ENCODE results near the gene DCTN4. TPM values are rescaled to one million over a fixed set of nuclear protein-coding genes. Genes with fewer than 3 reads are reported as not detected.

The DCTN4 gene
- total and polyA plus RNA-seq, 2 of the 8 experiments (the other 6 are each of a cell fraction or from before 2014, with no cell fraction given) = 20.5 to 42.7 TPM

DNA sequence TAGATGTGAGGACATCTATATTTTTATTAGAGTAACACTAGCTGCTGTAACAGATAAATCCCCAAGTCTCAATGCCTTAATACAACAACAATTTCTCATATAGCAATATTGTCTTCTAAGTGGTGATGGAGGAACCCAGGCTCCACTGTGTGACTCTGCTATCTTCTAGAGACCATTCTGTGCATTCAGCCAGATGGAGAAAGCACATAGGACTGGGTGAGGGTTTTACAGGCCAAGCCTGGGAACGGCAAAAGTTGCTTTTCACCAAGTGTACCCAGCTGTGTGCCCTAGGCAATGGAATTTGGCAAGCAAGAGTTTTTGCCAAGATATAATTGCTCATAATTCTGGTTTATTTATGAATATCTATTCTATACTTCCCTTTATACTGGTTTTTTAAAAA lies 69.7 kb downstream of the DCTN4 start:
- H3K4me2 ChIP-seq (ENCODE audit: insufficient read depth in 1 of 2, low read depth in 2 of 2, low read length in 2 of 2) = no peak overlapping the region
- peaks cover 14 to 35% (median 33%) of the 10 kb centered on the region in 4 experiments; a peak in 7 of 8 replicates for H3K36me3 ChIP-seq (ENCODE audit: control insufficient read depth in 2 of 4, insufficient read depth in 4 of 4, low read length in 3 of 4)
- DNase-seq (ENCODE audit: low read depth in 1 of 2, low spot score in 2 of 2) (no peak), FAIRE-seq (no peak)
- no peaks in the 10 kb centered on the region for H3K27me3 ChIP-seq (replicated peaks in 1 of 4; ENCODE audit: control insufficient read depth in 3 of 4, extremely low read depth in 1 of 4, insufficient read depth in 3 of 4, low read length in 3 of 4)
- H3K27ac ChIP-seq (ENCODE audit: low read depth, low read length) = no peak overlapping the region
- no peak overlapping the region for H2AK5ac ChIP-seq (ENCODE audit: low read depth, low read length)
- WGBS, 2 experiments (ENCODE audit: extremely low coverage in 1 of 2, insufficient coverage in 1 of 2, insufficient read length in 1 of 2, insufficient replicate concordance in 2 of 2, low coverage in 1 of 2, low lambda C conversion rate in 2 of 2, missing lambda C conversion rate in 1 of 2) = 100% methylated on average over 1 of the region's 1 CpG; no CpG with 5 or more reads in 1 of the 2 experiments
- H2BK5ac ChIP-seq (ENCODE audit: low read depth, low read length) = no peak overlapping the region
- ChIA-PET POLR2A (ENCODE audit: partially characterized antibody) (interaction anchor here (0.8 to 6.2 kb wide), 3 partner anchors 12 to 25 kb away, joined by 3 to 33 read pairs (median 17); partner anchors contain the start of gene RBM22), CTCF (ENCODE audit: partially characterized antibody) (interaction anchor here (0.9 to 2.3 kb wide), 4 partner anchors 11 to 239 kb away, joined by 3 to 11 read pairs (median 6); partner anchors contain the start of gene RBM22)
- no peak overlapping the region for H3K18ac ChIP-seq (ENCODE audit: extremely low read depth, low read length)
- H3K9me3 ChIP-seq (ENCODE audit: insufficient read depth in 2 of 2, low read depth in 1 of 2, low read length in 1 of 2) = no peaks in the 10 kb centered on the region
- H3K23me2 ChIP-seq (ENCODE audit: low read depth, low read length) = no peaks in the 10 kb centered on the region
- no peaks in the 10 kb centered on the region for H3K79me1 ChIP-seq (ENCODE audit: low read depth, low read length)
- H4K20me1 ChIP-seq (replicated peaks in 1 of 2; ENCODE audit: control insufficient read depth in 1 of 2, insufficient read depth in 2 of 2, low read length in 2 of 2) = no peaks in the 10 kb centered on the region
- H3K4ac ChIP-seq (replicated peaks; ENCODE audit: insufficient read length, low read depth, low read length) = no peak overlapping the region
- H3K79me2 ChIP-seq (ENCODE audit: control insufficient read depth in 1 of 2, insufficient read depth in 2 of 2, low read length in 2 of 2) = no peaks in the 10 kb centered on the region
- no peak overlapping the region for H4K5ac ChIP-seq (ENCODE audit: insufficient read length, low read depth, low read length)
- H3K14ac ChIP-seq (ENCODE audit: insufficient read length) = no peak overlapping the region
- H3K9ac ChIP-seq (replicated peaks in 1 of 4; ENCODE audit: extremely low read depth in 1 of 4, low read depth in 3 of 4, low read length in 3 of 4) = no peak overlapping the region
- H2BK20ac ChIP-seq (ENCODE audit: low read length) = no peak overlapping the region
- no peak overlapping the region for H2BK12ac ChIP-seq (ENCODE audit: low read depth, low read length)
- no peaks in the 10 kb centered on the region for H3K4me1 ChIP-seq (replicated peaks in 1 of 4; ENCODE audit: control insufficient read depth in 3 of 4, insufficient read depth in 4 of 4, low read length in 3 of 4)
- no peak overlapping the region for H4K8ac ChIP-seq (ENCODE audit: extremely low read depth, insufficient read depth, low read length)
- no peak overlapping the region for H2BK120ac ChIP-seq (replicated peaks; ENCODE audit: low read depth, low read length)
- no peak overlapping the region for H2BK15ac ChIP-seq (ENCODE audit: low read length)
- no peak overlapping the region for H2AFZ ChIP-seq (ENCODE audit: low read length)
- no peak overlapping the region for H3K4me3 ChIP-seq (ENCODE audit: extremely low read depth in 1 of 4, insufficient read depth in 2 of 4, low read depth in 3 of 4, low read length in 4 of 4)
- no peak overlapping the region for H4K91ac ChIP-seq (replicated peaks; ENCODE audit: insufficient read length, low read length)
- H3K56ac ChIP-seq (replicated peaks; ENCODE audit: insufficient read length, low read depth, low read length) = no peak overlapping the region
- no peak overlapping the region for H3K23ac ChIP-seq (ENCODE audit: insufficient read length)
- TF ChIP-seq BCL11A (IDR thresholded peaks at IDR 0.05; ENCODE audit: low read depth in 2 of 2, low read length in 2 of 2) = no peak

Data from H1 (cell line).